NT2/D1 (cell line): ENCODE results near the gene ADCY3.

ENCODE experiments used
- DNase-seq: peaks from one replicate; pipeline ENCODE4 v3.0.0-alpha.2; 2011; ENCODE audit warnings: low read depth, low spot score
- H3K27me3 ChIP-seq: 2 replicates; pipeline ENCODE4 v1.6.0; 2011; ENCODE audit warnings: mild to moderate bottlenecking; ENCODE audit not compliant: insufficient read length, insufficient read depth
- H3K36me3 ChIP-seq: 2 replicates; pipeline ENCODE4 v1.6.1; 2011; ENCODE audit warnings: mild to moderate bottlenecking, low read length, mixed read lengths; ENCODE audit not compliant: insufficient read depth, insufficient read length
- H3K4me1 ChIP-seq: 2 replicates; pipeline ENCODE4 v1.5.1; 2011; ENCODE audit not compliant: insufficient read depth, insufficient read length
- H3K4me3 ChIP-seq: 2 replicates; pipeline ENCODE4 v1.5.1; 2011; ENCODE audit warnings: low read depth; ENCODE audit not compliant: insufficient read length
- H3K9ac ChIP-seq: 2 replicates; pipeline ENCODE4 v1.6.0; 2011; ENCODE audit warnings: low read depth; ENCODE audit not compliant: insufficient read length
- H3K9me3 ChIP-seq: 2 replicates; pipeline ENCODE4 v1.5.1; 2011; ENCODE audit warnings: mild to moderate bottlenecking, low read length; ENCODE audit not compliant: insufficient read depth
- SUZ12 ChIP-seq: IDR thresholded peaks from 2 replicates; pipeline ENCODE4 v1.6.1; 2011; ENCODE audit not compliant: insufficient read length, insufficient read depth; ENCODE audit errors: extremely low read depth
- YY1 ChIP-seq: IDR thresholded peaks from 2 replicates; pipeline ENCODE4 v1.6.1; 2011; ENCODE audit not compliant: insufficient read length, insufficient read depth
- ZNF274 ChIP-seq: IDR thresholded peaks from 2 replicates; pipeline ENCODE4 v1.6.1; 2011; ENCODE audit warnings: mild to moderate bottlenecking, low read depth, low read length

The ADCY3 gene

DNA sequence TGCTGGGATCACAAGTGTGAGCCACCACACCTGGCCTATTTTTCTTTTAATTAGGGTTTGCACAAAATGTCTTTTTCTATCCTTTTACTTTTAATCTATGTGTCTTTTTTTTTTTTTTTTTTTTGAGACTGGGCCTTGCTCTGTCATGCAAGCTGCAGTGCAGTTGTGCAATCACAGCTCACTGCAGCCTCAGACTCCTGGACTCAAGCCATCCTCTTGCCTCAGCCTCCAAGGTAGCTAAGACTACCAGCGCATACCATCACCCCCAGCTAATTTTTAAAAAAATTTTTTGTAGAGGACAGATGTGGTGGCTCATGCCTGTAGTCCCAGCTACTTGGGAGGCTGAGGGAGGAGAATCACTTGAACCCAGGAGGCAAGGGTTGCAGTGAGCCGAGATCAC, 27.1 kb downstream of the ADCY3 start:
- Histone ChIP-seq H3K4me3 (no peak overlapping the region), H3K9ac (no peak overlapping the region), H3K36me3 (no peaks in the 10 kb centered on the region), H3K9me3 (peaks cover 21% of the 10 kb centered on the region), H3K4me1 (peaks cover under 1% of the 10 kb centered on the region), H3K27me3 (no peaks in the 10 kb centered on the region)
- TF ChIP-seq SUZ12, result no peak
- TF ChIP-seq ZNF274, result no peak
- TF ChIP-seq YY1, result no peak
- DNase-seq, result no peak

DNA sequence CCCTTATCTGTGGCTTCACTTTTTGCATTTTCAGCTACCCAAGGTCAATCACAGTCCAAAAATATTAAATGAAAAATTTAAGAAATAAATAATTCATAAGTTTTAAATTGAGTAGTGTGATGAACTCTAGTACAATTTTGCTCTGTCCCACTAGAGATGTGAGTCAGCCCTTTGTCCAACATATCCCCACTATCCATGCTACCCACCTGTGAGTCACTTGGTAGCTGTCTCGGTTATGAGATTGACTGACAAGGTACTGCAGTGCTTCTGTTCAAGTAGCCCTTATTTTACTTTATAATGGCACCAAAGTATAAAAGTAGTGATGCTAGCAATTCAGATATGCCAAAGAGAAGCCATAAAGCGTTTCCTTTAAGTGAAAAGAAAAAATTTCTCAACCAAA, 28.8 kb downstream of the ADCY3 start:
- H3K4me3 ChIP-seq, result no peak overlapping the region
- TF ChIP-seq SUZ12 (no peak), ZNF274 (no peak), YY1 (no peak)
- H3K9ac ChIP-seq, result no peak overlapping the region
- H3K4me1 ChIP-seq, result no peaks in the 10 kb centered on the region
- no peak for DNase-seq
- H3K27me3 ChIP-seq, result no peaks in the 10 kb centered on the region
- peaks cover 21% of the 10 kb centered on the region for H3K9me3 ChIP-seq
- H3K36me3 ChIP-seq, result no peaks in the 10 kb centered on the region

DNA sequence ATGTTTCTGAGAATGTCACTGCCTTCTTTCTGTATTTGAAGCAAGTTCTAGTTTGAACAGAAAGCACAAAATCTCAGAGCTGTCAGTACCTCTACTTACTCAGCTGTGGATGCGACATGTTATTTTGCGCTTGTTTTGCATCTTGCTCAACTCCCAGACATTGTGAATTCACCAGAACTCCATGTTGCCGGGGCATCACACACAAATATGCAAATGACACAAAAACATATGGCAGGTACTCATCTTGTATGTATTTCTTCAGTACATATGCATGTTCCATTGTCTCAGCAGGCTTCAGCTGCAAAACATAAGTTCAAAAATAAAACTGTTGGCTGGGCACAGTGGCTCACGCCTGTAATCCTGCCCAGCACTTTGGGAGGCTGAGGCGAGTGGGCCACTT, 30.8 kb downstream of the ADCY3 start:
- TF ChIP-seq YY1 (no peak), SUZ12 (no peak), ZNF274 (no peak)
- no peak for DNase-seq
- Histone ChIP-seq H3K27me3 (no peaks in the 10 kb centered on the region), H3K4me1 (no peaks in the 10 kb centered on the region), H3K9ac (no peak overlapping the region), H3K36me3 (no peaks in the 10 kb centered on the region), H3K4me3 (no peak overlapping the region), H3K9me3 (peaks cover 6% of the 10 kb centered on the region; the same call in 1 of the 2 replicates)

DNA sequence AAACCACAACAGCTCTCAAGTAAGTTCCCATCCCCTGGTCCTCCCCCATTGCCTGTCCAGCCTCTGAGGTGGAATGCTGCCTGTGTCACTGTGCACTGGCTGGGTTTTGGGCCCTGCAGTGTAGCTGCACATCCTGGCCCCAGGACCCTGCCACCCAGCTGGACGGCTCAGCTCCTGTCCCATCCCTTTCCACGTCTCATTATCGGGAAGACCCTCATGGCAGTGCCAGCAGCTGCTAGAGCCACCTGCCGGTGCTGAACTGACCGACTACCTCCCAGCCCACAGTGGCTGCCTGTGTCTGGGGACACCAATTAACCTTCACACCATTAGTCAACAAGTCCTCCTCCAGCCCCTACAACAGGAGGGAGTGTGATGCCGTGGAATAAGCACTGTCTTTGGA, 31.9 kb downstream of the ADCY3 start:
- H3K27me3 ChIP-seq, result no peaks in the 10 kb centered on the region
- TF ChIP-seq ZNF274 (no peak), YY1 (no peak), SUZ12 (no peak)
- no peak for DNase-seq
- no peak overlapping the region for H3K9ac ChIP-seq
- no peaks in the 10 kb centered on the region for H3K36me3 ChIP-seq
- 0 out of 2 replicates have a peak, but pooled peaks cover 5% of the 10 kb centered on the region for H3K9me3 ChIP-seq
- H3K4me3 ChIP-seq, result no peak overlapping the region
- no peaks in the 10 kb centered on the region for H3K4me1 ChIP-seq

DNA sequence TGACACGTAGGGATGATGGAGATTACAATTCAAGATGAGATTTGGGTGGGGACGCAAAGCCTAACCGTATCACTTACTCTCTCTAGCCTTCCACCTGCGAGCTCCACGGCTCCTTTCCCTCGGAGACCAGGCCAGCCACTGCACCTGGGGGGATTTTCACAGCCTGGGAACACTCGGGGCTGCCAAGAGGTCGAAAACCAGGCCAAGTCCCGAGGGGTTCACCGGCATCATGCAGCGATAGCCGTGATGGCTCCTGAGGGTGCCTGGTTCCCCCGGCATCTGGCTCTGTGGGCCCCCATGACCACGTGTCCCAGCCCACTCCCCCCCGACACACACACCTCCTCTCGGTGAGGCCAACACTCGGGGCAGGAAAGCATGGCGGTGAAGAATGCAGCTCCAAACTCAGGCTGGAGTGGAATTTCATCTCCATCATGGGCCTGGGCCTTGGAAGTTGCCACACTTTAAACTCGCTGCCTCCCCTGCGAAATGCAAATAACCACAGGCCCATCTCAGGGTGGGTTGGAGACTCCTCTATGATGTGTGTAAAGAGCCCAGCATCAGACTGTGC, 32.6 kb downstream of the ADCY3 start:
- no peaks in the 10 kb centered on the region for H3K4me1 ChIP-seq
- no peaks in the 10 kb centered on the region for H3K36me3 ChIP-seq
- H3K4me3 ChIP-seq, result no peak overlapping the region
- DNase-seq, result no peak
- no peak for TF ChIP-seq ZNF274
- TF ChIP-seq YY1, result no peak
- no peak for TF ChIP-seq SUZ12
- no peaks in the 10 kb centered on the region for H3K27me3 ChIP-seq
- no peak overlapping the region for H3K9ac ChIP-seq
- H3K9me3 ChIP-seq, result 0 out of 2 replicates have a peak, but pooled peaks cover 5% of the 10 kb centered on the region

DNA sequence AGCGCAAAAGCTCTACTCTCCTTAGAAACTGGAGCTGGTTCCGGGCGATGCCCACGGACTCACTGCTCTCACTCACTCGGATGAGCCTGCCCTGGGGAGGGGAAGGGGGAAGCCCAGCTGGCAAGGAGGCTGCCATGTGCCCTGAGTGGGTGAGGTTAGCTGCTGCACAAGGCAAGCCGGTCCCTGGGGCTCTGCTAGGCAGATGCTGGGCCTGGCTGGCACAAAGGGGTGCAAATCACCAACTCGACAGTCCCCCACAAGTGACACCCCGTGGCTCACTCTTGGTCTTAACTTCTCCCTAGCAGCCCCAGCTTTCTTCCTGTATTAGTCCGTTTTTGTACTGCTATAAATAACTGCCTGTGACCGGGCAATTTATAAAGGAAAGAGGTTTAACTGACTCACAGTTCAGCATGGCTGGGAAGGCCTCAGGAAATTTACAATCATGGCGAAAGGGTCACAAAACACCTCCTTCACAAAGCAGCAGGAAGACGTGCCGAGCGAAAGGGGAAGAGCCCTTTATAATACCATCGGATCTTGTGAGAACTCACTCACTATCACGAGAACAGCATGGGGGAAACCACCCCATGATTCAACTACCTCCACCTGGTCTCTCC, 33.2 kb downstream of the ADCY3 start:
- TF ChIP-seq YY1 (no peak), SUZ12 (no peak), ZNF274 (no peak)
- no peak overlapping the region for H3K4me3 ChIP-seq
- no peak overlapping the region for H3K9ac ChIP-seq
- no peaks in the 10 kb centered on the region for H3K36me3 ChIP-seq
- H3K4me1 ChIP-seq, result no peaks in the 10 kb centered on the region
- H3K9me3 ChIP-seq, result 0 out of 2 replicates have a peak, but pooled peaks cover 3% of the 10 kb centered on the region
- no peaks in the 10 kb centered on the region for H3K27me3 ChIP-seq
- no peak for DNase-seq

DNA sequence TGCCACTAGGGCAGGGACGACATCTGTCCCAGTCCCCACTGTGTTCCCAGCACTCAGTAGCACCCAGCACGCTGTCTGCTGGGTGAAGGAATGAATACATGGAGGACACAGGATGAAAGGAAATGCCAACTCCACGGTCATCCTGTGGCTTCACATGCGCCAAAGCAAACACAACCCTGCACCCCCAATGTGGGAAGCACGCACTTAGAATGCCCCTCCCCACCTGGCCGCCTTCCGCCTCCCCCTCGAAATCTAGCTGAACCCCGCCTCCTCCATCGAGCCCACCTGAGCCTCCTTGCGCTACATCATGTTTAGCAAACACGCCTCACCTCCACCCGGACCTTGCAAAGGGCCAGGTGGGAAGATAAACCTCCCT, 33.9 kb downstream of the ADCY3 start:
- H3K4me3 ChIP-seq, result no peak overlapping the region
- H3K27me3 ChIP-seq, result no peaks in the 10 kb centered on the region
- H3K36me3 ChIP-seq, result no peaks in the 10 kb centered on the region
- TF ChIP-seq YY1 (no peak), ZNF274 (no peak), SUZ12 (no peak)
- H3K9ac ChIP-seq, result no peak overlapping the region
- no peaks in the 10 kb centered on the region for H3K9me3 ChIP-seq
- no peaks in the 10 kb centered on the region for H3K4me1 ChIP-seq
- no peak for DNase-seq
